DOHH2 (cell line): ENCODE data around the gene SPOCK1.

Experiments used
- H3F3A ChIP-seq: fragments of 200-600 bp; sonication (generic), shearing (Covaris generic); 2 replicates; pipeline ENCODE4 v1.6.0; 2016; ENCODE audit warnings: antibody characterized with exemption, mild to moderate bottlenecking; ENCODE audit not compliant: control insufficient read depth, insufficient read depth
- H3K27ac ChIP-seq: fragments of 200-600 bp; sonication (generic); 2 replicates; pipeline ENCODE4 v1.5.1; 2014; ENCODE audit warnings: low read depth, mild to moderate bottlenecking, low read length, moderate library complexity
- H3K27me3 ChIP-seq: fragments of 200-600 bp; sonication (generic); 2 replicates; pipeline ENCODE4 v1.6.1; 2014; ENCODE audit warnings: mild to moderate bottlenecking, low read length, mixed read lengths; ENCODE audit not compliant: control insufficient read depth
- H3K36me3 ChIP-seq: fragments of 200-600 bp; sonication (generic); 2 replicates; pipeline ENCODE4 v1.6.1; 2014; ENCODE audit warnings: mild to moderate bottlenecking, low read length, moderate library complexity, mixed read lengths; ENCODE audit not compliant: control insufficient read depth
- H3K4me1 ChIP-seq: fragments of 200-600 bp; sonication (generic); 2 replicates; pipeline ENCODE4 v1.6.1; 2014; ENCODE audit warnings: mild to moderate bottlenecking, low read length, mixed read lengths; ENCODE audit not compliant: control insufficient read depth
- H3K4me2 ChIP-seq: fragments of 200-600 bp; sonication (generic); 2 replicates; pipeline ENCODE4 v1.6.0; 2014; ENCODE audit warnings: mild to moderate bottlenecking, low read length, moderate library complexity
- H3K4me3 ChIP-seq: fragments of 200-600 bp; sonication (generic); 2 replicates; pipeline ENCODE4 v1.5.1; 2014; ENCODE audit warnings: mild to moderate bottlenecking, low read length, mixed read lengths
- H3K79me2 ChIP-seq: fragments of 200-600 bp; sonication (generic); 2 replicates; pipeline ENCODE4 v1.6.1; 2014; ENCODE audit warnings: mild to moderate bottlenecking, low read length, mixed read lengths; ENCODE audit not compliant: control insufficient read depth
- H3K9me2 ChIP-seq: fragments of 200-600 bp; sonication (generic); replicated peaks from 2 replicates; pipeline ENCODE4 v1.6.1; 2014; ENCODE audit warnings: mild to moderate bottlenecking, low read length, mixed read lengths; ENCODE audit not compliant: control insufficient read depth
- H3K9me3 ChIP-seq: fragments of 200-600 bp; sonication (generic); 2 replicates; pipeline ENCODE4 v1.6.1; 2014; ENCODE audit warnings: antibody characterized with exemption, low read length, mixed read lengths; ENCODE audit not compliant: control insufficient read depth, insufficient read depth
- H4K20me1 ChIP-seq: fragments of 200-600 bp; sonication (generic); 2 replicates; pipeline ENCODE4 v1.6.0; 2014; ENCODE audit warnings: low read depth, mild to moderate bottlenecking, antibody characterized with exemption, low read length, moderate library complexity; ENCODE audit not compliant: control insufficient read depth, insufficient read depth
- CTCF ChIP-seq: fragments of 200-600 bp; sonication (generic); IDR thresholded peaks from one replicate; pipeline ENCODE4 v1.5.1; 2014; ENCODE audit warnings: antibody characterized with exemption, mild to moderate bottlenecking, low read depth, low read length; ENCODE audit not compliant: poor library complexity, severe bottlenecking
- EZH2phosphoT487 ChIP-seq: fragments of 200-600 bp; sonication (generic); IDR thresholded peaks from 2 replicates; pipeline ENCODE4 v1.6.1; 2017; ENCODE audit warnings: borderline replicate concordance, mild to moderate bottlenecking, antibody characterized with exemption, low read length, moderate library complexity, mixed read lengths

The SPOCK1 gene

GRCh38 chr5:137359941-137360340 is 139.2 kb downstream of the SPOCK1 start:
- H3K9me3 ChIP-seq: no peaks in the 10 kb centered on the region
- no peaks in the 10 kb centered on the region for H3K36me3 ChIP-seq
- H4K20me1 ChIP-seq: no peaks in the 10 kb centered on the region
- TF ChIP-seq CTCF (no peak), EZH2phosphoT487 (no peak)
- H3K9me2 ChIP-seq: no peaks in the 10 kb centered on the region
- H3K4me1 ChIP-seq: no peaks in the 10 kb centered on the region
- no peak overlapping the region for H3K4me2 ChIP-seq
- peaks cover 4% of the 10 kb centered on the region; the same call in 1 of the 2 replicates for H3K27me3 ChIP-seq
- H3K27ac ChIP-seq: no peak overlapping the region
- H3K79me2 ChIP-seq: no peaks in the 10 kb centered on the region
- H3F3A ChIP-seq: no peaks in the 10 kb centered on the region
- no peak overlapping the region for H3K4me3 ChIP-seq

- Histone ChIP-seq H3K9me2 (no peaks in the 10 kb centered on the region), H3K9me3 (no peaks in the 10 kb centered on the region), H3K79me2 (no peaks in the 10 kb centered on the region), H4K20me1 (no peaks in the 10 kb centered on the region), H3K27me3 (peaks cover 4% of the 10 kb centered on the region; the same call in 1 of the 2 replicates), H3K27ac (no peak overlapping the region), H3K4me3 (no peak overlapping the region), H3K36me3 (no peaks in the 10 kb centered on the region), H3K4me2 (no peak overlapping the region), H3K4me1 (no peaks in the 10 kb centered on the region), H3F3A (no peaks in the 10 kb centered on the region)
- TF ChIP-seq CTCF: no peak
- no peak for TF ChIP-seq EZH2phosphoT487
These were observed 141.7 kb downstream of the SPOCK1 start for GRCh38 chr5:137357436-137357835.

- no peak overlapping the region for H3K27ac ChIP-seq
- H3K9me3 ChIP-seq: no peaks in the 10 kb centered on the region
- H3K79me2 ChIP-seq: no peaks in the 10 kb centered on the region
- no peaks in the 10 kb centered on the region for H3K36me3 ChIP-seq
- H3K27me3 ChIP-seq: peaks cover 4% of the 10 kb centered on the region; the same call in 1 of the 2 replicates
- H3K4me2 ChIP-seq: no peak overlapping the region
- H3K9me2 ChIP-seq: no peaks in the 10 kb centered on the region
- no peaks in the 10 kb centered on the region for H3K4me1 ChIP-seq
- H3K4me3 ChIP-seq: no peak overlapping the region
- no peaks in the 10 kb centered on the region for H3F3A ChIP-seq
- TF ChIP-seq EZH2phosphoT487 (no peak), CTCF (no peak)
- H4K20me1 ChIP-seq: no peaks in the 10 kb centered on the region
These were observed 143.0 kb downstream of the SPOCK1 start for GRCh38 chr5:137356127-137356526.

- Histone ChIP-seq H3F3A (no peaks in the 10 kb centered on the region), H3K4me1 (no peaks in the 10 kb centered on the region), H3K4me2 (no peak overlapping the region), H3K36me3 (no peaks in the 10 kb centered on the region), H3K27me3 (peaks cover 4% of the 10 kb centered on the region; the same call in 1 of the 2 replicates), H3K9me3 (no peaks in the 10 kb centered on the region), H3K79me2 (no peaks in the 10 kb centered on the region), H4K20me1 (no peaks in the 10 kb centered on the region), H3K9me2 (no peaks in the 10 kb centered on the region), H3K27ac (no peak overlapping the region), H3K4me3 (no peak overlapping the region)
- TF ChIP-seq EZH2phosphoT487: no peak
- TF ChIP-seq CTCF: no peak
These were observed 143.4 kb downstream of the SPOCK1 start for GRCh38 chr5:137355708-137356107.
